Measurements from ENCODE around the gene UBALD2.
"Not testable (repeated sequence)": the region's sequence is repeated elsewhere in the genome, so short reads cannot be mapped to it uniquely, and the experiment has no call there.

GRCh38 chr17:76256430-76257050 is 8.6 kb upstream of the UBALD2 start:
- TF ChIP-seq EP300, CTCF (IDR thresholded peaks at IDR 0.05): not testable (repeated sequence)
